Uterus (tissue), 4 donors: ENCODE data around the gene ZC3HAV1L. TPM values are rescaled to one million over a fixed set of nuclear protein-coding genes. Genes with fewer than 3 reads are reported as not detected.
A peak's percentile ranks its signal among the peaks of the same experiment; 100 is the strongest.

Source experiments
- DNase-seq, 2 donors: peaks; one replicate each; pipeline ENCODE4 v3.0.0-alpha.2; 2019 to 2020
- H3K27ac ChIP-seq, 2 donors: fragments of 200-600 bp; sonication (generic); 1 replicate in 1 of 2; 2 replicates in 1 of 2; pipeline ENCODE4 v1.5.1; 2016 to 2018
- H3K27me3 ChIP-seq, 2 donors: fragments of 200-600 bp; sonication (generic); one replicate each; pipeline ENCODE4 v1.5.1; 2018 to 2019; ENCODE audit warnings: control low read depth in 1 of 2
- H3K36me3 ChIP-seq, 2 donors: fragments of 200-600 bp; sonication (generic); one replicate each; pipeline ENCODE4 v1.5.1; 2019; ENCODE audit warnings: control low read depth in 1 of 2
- H3K4me1 ChIP-seq, 2 donors: fragments of 200-600 bp; sonication (generic); one replicate each; pipeline ENCODE4 v1.5.1; 2018 to 2019; ENCODE audit warnings: control low read depth in 1 of 2
- H3K4me3 ChIP-seq, 2 donors: fragments of 200-600 bp; sonication (generic); 1 replicate in 1 of 2; 2 replicates in 1 of 2; pipeline ENCODE4 v1.5.1; 2018 to 2019; ENCODE audit warnings: mild to moderate bottlenecking in 1 of 2
- H3K9me3 ChIP-seq, 2 donors: fragments of 200-600 bp; sonication (generic); one replicate each; pipeline ENCODE4 v1.5.1; 2019; ENCODE audit warnings: control low read depth in 1 of 2
- POLR2A ChIP-seq, 2 donors: fragments of 450-650 bp; IDR thresholded peaks; one replicate each; pipeline ENCODE4 v1.6.1; 2016; ENCODE audit warnings: antibody characterized with exemption in 2 of 2, mild to moderate bottlenecking in 1 of 2, moderate library complexity in 1 of 2
- intact Hi-C: fragments of 100-400 bp; cut with DNase I; formaldehyde crosslinking; loops from one replicate; pipeline ENCODE4 v1.15.1; 2023; ENCODE audit warnings: low total_unique reads
- total RNA-seq, 4 donors: library from RNA; depleted of rRNA in 3 of 4; stranded (reverse); fragments of >200 nt in 3 of 4; gene quantifications; one replicate each; pipeline versions ENCODE4 v1.1.0 to v1.2.4, GENCODE V29; 2014 to 2023
- TF ChIP-seq, protein P1 (sequence below), 4 experiments: fragments of 200-600 bp in 2 of 4; fragments of 450-650 bp in 2 of 4; sonication (generic) in 2 of 4; IDR thresholded peaks; one replicate each; pipeline ENCODE4 v1.5.1; 2016 to 2019; ENCODE audit warnings: antibody characterized with exemption in 4 of 4, mild to moderate bottlenecking in 2 of 4, moderate library complexity in 1 of 4
- donor health status: DM: yes; HTN: yes; CAD: no.

Gene ZC3HAV1L
- total RNA-seq, 4 donors from 2014 or later, result 10.0 to 73.0 (median 31.9) TPM

DNA sequence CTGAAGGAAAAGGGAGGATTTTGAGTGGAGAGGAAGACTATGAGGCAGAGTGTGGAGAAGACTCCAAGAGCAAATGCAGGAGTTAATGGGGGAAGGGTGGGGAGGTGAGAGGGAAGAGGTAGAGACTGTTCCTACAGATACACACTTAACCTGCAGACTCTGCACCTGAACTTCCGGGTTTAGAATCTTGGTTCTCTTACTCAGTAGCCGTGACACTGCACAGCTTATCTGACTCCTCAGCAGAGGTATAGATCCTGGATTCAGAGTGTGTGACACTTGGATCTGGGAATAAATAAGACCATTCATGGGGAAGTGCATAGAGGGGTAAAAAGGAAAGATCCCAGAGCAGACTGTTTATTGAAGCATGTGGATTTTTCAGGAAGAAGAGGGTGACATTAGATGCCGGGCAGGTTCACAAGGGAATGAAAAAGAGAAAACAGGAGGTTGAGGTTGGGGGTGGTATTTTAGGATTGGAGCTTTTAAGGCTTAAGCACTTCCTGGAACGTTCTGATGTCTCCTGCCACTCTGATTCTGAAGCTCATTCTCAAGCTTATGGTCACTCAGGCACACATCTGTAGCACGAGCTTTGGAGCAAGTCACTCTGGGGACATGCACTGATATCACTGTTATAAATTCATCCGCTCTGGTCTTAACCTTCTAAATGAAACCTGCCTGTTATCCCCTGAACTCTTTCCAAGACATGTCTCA is 5.7 kb upstream of the ZC3HAV1L start:
- Histone ChIP-seq H3K27me3 (no peaks in the 10 kb centered on the region), H3K36me3 (no peaks in the 10 kb centered on the region), H3K27ac (no peak overlapping the region), H3K4me1 (no peaks in the 10 kb centered on the region), H3K4me3 (no peak overlapping the region), H3K9me3 (no peaks in the 10 kb centered on the region)
- TF ChIP-seq POLR2A (IDR thresholded peaks at IDR 0.05), result no peak
- TF ChIP-seq, protein P1, sequence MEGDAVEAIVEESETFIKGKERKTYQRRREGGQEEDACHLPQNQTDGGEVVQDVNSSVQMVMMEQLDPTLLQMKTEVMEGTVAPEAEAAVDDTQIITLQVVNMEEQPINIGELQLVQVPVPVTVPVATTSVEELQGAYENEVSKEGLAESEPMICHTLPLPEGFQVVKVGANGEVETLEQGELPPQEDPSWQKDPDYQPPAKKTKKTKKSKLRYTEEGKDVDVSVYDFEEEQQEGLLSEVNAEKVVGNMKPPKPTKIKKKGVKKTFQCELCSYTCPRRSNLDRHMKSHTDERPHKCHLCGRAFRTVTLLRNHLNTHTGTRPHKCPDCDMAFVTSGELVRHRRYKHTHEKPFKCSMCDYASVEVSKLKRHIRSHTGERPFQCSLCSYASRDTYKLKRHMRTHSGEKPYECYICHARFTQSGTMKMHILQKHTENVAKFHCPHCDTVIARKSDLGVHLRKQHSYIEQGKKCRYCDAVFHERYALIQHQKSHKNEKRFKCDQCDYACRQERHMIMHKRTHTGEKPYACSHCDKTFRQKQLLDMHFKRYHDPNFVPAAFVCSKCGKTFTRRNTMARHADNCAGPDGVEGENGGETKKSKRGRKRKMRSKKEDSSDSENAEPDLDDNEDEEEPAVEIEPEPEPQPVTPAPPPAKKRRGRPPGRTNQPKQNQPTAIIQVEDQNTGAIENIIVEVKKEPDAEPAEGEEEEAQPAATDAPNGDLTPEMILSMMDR (IDR thresholded peaks at IDR 0.05), result no peak
- intact Hi-C loops, result no loop called here
- no peak for DNase-seq

GRCh38 chr7:139038691-139039090 is 2.8 kb upstream of the ZC3HAV1L start:
- intact Hi-C loops, result no loop called here
- Histone ChIP-seq H3K27ac (no peak overlapping the region), H3K4me3 (no peak overlapping the region), H3K27me3 (no peaks in the 10 kb centered on the region), H3K9me3 (no peaks in the 10 kb centered on the region), H3K4me1 (no peaks in the 10 kb centered on the region), H3K36me3 (no peaks in the 10 kb centered on the region)
- TF ChIP-seq, protein P1 (IDR thresholded peaks at IDR 0.05), result no peak
- no peak for TF ChIP-seq POLR2A (IDR thresholded peaks at IDR 0.05)
- no peak for DNase-seq

DNA sequence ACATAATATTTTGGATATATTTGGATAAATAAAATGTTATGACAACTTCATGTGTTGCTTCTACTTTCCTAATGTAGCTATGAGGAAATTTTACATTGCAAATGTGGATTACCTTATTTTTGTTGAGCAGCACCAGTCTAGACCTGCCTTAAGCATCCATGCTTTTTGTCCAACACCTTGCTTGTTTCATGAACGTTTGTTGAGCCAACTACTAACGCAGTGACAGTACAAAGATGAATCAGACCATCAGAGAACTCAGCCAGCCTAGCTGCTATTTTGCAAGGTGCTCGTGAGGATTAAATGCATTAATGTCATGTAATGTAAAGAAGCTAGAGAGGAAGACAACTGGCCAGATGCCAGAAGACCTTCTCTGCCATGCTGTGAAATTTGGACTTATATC is 1.1 kb upstream of the ZC3HAV1L start:
- intact Hi-C loops, result no loop called here
- no peak for TF ChIP-seq POLR2A (IDR thresholded peaks at IDR 0.05)
- TF ChIP-seq, protein P1 (IDR thresholded peaks at IDR 0.05), result no peak
- no peak overlapping the region for H3K4me3 ChIP-seq
- H3K36me3 ChIP-seq, result no peaks in the 10 kb centered on the region
- no peak for DNase-seq
- H3K27me3 ChIP-seq, result no peaks in the 10 kb centered on the region
- H3K27ac ChIP-seq, result no peak overlapping the region
- no peaks in the 10 kb centered on the region for H3K9me3 ChIP-seq
- no peaks in the 10 kb centered on the region for H3K4me1 ChIP-seq

DNA sequence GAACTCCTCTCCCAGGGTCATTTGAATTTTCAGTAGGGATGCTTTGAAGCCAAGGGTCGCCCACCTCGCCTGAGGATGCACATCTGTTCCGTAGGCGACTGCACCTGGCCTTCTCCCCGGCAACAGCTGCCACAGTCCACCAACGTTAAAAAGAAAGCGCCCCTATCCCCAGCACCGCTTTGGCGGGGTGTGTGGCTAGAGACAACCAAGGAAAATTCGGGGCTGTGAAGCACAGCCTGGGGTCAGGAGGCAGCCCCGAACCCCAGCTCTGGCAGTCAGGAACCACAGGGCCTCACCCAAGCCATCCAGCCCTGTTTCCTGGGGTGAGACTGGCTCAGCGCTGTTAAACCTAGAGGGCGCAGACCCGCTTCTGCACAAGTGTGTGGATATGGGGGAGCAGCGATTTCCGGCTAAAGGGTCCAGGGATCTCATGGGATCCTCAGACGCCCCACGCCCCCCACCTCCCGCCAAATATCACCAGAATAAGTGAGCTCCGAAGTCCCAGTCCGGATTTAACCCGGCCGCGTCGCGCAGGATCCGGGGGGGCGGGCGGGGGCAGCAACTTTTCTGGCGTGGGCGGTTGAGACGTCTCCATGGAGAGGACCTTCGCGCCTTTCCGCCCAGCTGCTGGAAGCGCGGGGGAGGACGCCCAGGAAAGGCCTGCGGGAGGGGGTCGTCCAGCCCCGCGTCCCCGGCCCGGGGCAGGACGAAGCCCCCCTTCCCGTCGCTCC is 822 bp downstream of the ZC3HAV1L start:
- H3K36me3 ChIP-seq, result no peaks in the 10 kb centered on the region
- DNase-seq, result peak; percentile 26 to 38
- intact Hi-C loops, result no loop called here
- H3K9me3 ChIP-seq, result no peaks in the 10 kb centered on the region
- H3K4me1 ChIP-seq, result no peaks in the 10 kb centered on the region
- peak overlapping the region; percentile 57 to 87 for H3K4me3 ChIP-seq
- TF ChIP-seq, protein P1 (IDR thresholded peaks at IDR 0.05), result no peak
- TF ChIP-seq POLR2A (IDR thresholded peaks at IDR 0.05), result no peak
- H3K27me3 ChIP-seq, result no peaks in the 10 kb centered on the region
- peak overlapping the region; percentile 73 to 84 for H3K27ac ChIP-seq

GRCh38 chr7:139034336-139034735 is 1.5 kb downstream of the ZC3HAV1L start:
- TF ChIP-seq, protein P1 (IDR thresholded peaks at IDR 0.05), result no peak
- no peak for TF ChIP-seq POLR2A (IDR thresholded peaks at IDR 0.05)
- H3K4me3 ChIP-seq, result peak overlapping the region in 1 of 2 donors; percentile 87
- DNase-seq, result no peak
- no peaks in the 10 kb centered on the region for H3K27me3 ChIP-seq
- intact Hi-C loops, result no loop called here
- H3K36me3 ChIP-seq, result no peaks in the 10 kb centered on the region
- H3K9me3 ChIP-seq, result no peaks in the 10 kb centered on the region
- peak overlapping the region in 1 of 2 donors; percentile 84 for H3K27ac ChIP-seq
- H3K4me1 ChIP-seq, result no peaks in the 10 kb centered on the region
